BE2C (cell line): ENCODE measurements around the gene MRPL47.

Experiments used
- DNase-seq: peaks from one replicate; pipeline ENCODE4 v3.0.0-alpha.2; 2020
- H3K27me3 ChIP-seq: fragments of 250-450 bp; sonication (Bioruptor Pico); 2 replicates; pipeline ENCODE4 v1.5.1; 2020; ENCODE audit warnings: mild to moderate bottlenecking
- H3K36me3 ChIP-seq: fragments of 250-450 bp; sonication (Bioruptor Pico); 2 replicates; pipeline ENCODE4 v1.5.1; 2020; ENCODE audit warnings: mild to moderate bottlenecking
- H3K4me1 ChIP-seq: fragments of 250-450 bp; sonication (Bioruptor Pico); 2 replicates; pipeline ENCODE4 v1.5.1; 2020
- H3K4me3 ChIP-seq: 2 replicates; pipeline ENCODE4 v1.5.1; 2011; ENCODE audit warnings: low read depth, low read length
- H3K9me3 ChIP-seq: fragments of 250-450 bp; sonication (Bioruptor Pico); 2 replicates; pipeline ENCODE4 v1.5.1; 2020
- TF ChIP-seq, protein P1 (sequence below): IDR thresholded peaks from 2 replicates; pipeline ENCODE4 v1.5.1; 2012; ENCODE audit warnings: mild to moderate bottlenecking, low read depth, low read length

The MRPL47 gene

DNA sequence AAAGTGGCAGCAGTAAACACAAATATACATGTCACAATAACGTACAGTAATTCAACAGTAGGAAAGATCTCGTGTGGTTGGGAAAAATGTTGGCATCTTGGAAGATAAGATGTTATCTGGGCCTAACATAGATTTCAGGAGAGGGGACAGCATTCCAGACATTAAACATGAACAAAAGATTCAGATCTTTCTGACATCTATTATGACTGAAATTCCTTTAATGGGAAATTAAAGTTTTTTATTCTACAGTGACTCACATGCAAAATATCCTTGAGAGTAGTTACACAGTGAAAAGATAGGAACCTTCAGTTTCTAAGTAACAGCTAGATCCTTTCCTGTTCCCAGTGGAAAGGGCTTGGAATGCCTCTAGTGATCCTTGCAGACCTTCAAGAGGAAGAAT is 9.4 kb upstream of the MRPL47 start:
- peaks cover 31% of the 10 kb centered on the region for H3K36me3 ChIP-seq
- no peak for DNase-seq
- H3K4me3 ChIP-seq: no peak overlapping the region
- no peaks in the 10 kb centered on the region for H3K9me3 ChIP-seq
- TF ChIP-seq, protein P1, sequence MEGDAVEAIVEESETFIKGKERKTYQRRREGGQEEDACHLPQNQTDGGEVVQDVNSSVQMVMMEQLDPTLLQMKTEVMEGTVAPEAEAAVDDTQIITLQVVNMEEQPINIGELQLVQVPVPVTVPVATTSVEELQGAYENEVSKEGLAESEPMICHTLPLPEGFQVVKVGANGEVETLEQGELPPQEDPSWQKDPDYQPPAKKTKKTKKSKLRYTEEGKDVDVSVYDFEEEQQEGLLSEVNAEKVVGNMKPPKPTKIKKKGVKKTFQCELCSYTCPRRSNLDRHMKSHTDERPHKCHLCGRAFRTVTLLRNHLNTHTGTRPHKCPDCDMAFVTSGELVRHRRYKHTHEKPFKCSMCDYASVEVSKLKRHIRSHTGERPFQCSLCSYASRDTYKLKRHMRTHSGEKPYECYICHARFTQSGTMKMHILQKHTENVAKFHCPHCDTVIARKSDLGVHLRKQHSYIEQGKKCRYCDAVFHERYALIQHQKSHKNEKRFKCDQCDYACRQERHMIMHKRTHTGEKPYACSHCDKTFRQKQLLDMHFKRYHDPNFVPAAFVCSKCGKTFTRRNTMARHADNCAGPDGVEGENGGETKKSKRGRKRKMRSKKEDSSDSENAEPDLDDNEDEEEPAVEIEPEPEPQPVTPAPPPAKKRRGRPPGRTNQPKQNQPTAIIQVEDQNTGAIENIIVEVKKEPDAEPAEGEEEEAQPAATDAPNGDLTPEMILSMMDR: no peak
- no peaks in the 10 kb centered on the region for H3K27me3 ChIP-seq
- H3K4me1 ChIP-seq: peaks cover 17% of the 10 kb centered on the region

DNA sequence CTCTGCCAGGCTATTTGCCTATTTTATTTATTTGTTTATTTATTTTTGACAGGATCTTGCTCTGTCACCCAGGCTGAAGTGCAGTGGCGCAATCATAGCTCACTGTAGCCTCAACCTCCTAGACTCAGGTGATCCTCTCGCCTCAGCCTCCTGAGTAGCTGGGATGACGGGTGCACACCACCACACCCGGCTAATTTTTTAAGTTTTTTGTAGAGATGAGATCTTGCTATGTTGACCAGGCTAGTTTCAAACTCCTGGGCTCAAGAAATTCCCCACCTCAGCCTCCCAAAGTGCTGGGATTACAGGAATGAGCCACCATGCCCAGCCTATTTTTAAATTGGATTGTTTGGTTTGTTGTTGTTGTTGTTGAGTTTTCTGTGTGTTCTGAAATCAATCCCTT is 5.6 kb upstream of the MRPL47 start:
- TF ChIP-seq, protein P1: no peak
- no peak for DNase-seq
- Histone ChIP-seq H3K4me3 (no peak overlapping the region), H3K27me3 (no peaks in the 10 kb centered on the region), H3K4me1 (peaks cover 16% of the 10 kb centered on the region), H3K36me3 (peaks cover 10% of the 10 kb centered on the region), H3K9me3 (no peaks in the 10 kb centered on the region)

DNA sequence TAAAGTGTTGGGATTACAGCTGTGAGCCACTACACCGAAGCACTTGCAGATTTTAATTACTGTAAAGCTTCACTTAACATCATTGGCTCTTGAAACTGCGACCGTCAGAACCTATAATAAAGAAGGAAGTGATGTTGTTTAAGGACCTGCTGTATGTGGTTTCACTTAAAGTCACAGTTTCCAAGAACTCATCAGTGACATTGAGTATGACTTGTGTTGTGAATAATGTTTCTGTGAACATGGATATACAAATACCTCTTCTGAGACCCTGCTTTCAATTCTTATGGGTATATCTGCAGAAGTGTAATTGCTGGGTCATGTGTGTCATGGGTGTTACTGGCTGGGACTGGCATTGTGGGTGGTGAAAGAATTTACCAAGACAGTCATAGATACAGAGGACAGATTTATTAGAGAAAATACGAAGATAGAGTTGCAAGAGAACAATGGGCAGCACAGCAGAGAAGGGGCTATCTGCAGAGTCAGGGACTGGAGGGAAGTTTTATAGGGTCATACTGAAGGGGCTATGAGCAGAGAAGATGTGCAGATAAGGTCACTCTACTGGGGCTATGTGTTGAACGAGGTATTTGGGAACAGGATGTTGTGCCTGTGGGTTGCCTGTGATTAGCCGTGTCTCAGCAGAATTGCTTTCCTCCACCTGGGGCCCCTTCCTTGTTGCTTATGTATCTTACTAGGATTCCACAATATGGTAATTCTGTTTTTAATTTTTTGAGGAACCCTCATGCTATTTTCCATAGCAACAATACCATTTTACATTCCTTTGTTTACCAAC is 4.7 kb upstream of the MRPL47 start:
- no peak for DNase-seq
- H3K36me3 ChIP-seq: peaks cover 6% of the 10 kb centered on the region
- H3K4me3 ChIP-seq: no peak overlapping the region
- H3K27me3 ChIP-seq: no peaks in the 10 kb centered on the region
- TF ChIP-seq, protein P1: no peak
- no peaks in the 10 kb centered on the region for H3K9me3 ChIP-seq
- peaks cover 6% of the 10 kb centered on the region for H3K4me1 ChIP-seq

DNA sequence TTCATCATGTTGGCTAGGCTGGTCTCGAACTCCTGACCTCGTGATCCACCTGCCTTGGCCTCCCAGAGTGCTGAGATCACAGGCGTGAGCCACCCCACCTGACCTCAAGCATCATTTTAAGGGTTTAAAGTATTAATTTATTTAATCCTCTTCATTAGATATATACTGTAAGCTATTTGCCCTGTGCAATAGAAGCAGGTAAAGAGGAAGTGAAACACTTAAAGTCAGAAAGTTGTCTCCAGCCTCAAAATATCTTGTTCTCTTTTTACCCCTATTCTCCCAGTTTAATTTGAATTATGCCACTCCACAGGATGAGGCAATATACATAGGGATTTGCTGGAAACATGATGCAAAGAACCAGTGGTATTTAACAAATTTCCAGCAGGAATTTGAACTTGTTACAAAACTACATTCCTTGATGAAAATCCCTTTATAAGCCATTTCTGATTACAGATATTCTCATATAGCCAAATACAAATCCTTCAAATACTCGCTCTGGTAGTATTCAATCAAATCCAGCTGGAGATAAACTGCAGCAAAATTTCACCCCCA is 2.2 kb upstream of the MRPL47 start:
- H3K27me3 ChIP-seq: no peaks in the 10 kb centered on the region
- no peaks in the 10 kb centered on the region for H3K4me1 ChIP-seq
- DNase-seq: no peak
- TF ChIP-seq, protein P1: no peak
- H3K36me3 ChIP-seq: peaks cover 15% of the 10 kb centered on the region
- H3K4me3 ChIP-seq: no peak overlapping the region
- no peaks in the 10 kb centered on the region for H3K9me3 ChIP-seq

GRCh38 chr3:179603831-179604230 is 607 bp downstream of the MRPL47 start:
- Histone ChIP-seq H3K9me3 (no peaks in the 10 kb centered on the region), H3K4me1 (no peaks in the 10 kb centered on the region), H3K36me3 (peaks cover 40% of the 10 kb centered on the region), H3K27me3 (no peaks in the 10 kb centered on the region), H3K4me3 (peak overlapping the region; percentile 67)
- TF ChIP-seq, protein P1: no peak
- DNase-seq: no peak

DNA sequence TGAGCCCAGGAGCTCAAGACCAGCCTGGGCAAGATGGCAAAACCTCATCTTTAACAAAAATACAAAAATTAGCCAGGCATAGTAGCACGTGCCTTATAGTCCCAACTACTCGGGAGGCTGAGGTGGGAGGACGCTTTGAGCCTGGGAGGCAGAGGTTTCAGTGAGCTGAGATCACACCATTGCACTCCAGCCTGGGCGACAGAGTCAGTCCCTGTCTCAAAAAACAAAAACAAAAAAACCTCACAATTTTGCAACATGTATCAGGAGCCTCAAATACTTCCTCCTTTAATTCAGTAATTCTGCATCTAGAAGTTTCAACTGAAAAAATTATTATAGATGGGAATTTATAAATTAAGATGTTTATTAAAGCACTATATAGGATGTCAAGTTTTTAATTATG is 1.1 kb downstream of the MRPL47 start:
- Histone ChIP-seq H3K27me3 (no peaks in the 10 kb centered on the region), H3K9me3 (no peaks in the 10 kb centered on the region), H3K4me1 (no peaks in the 10 kb centered on the region), H3K4me3 (peak overlapping the region; percentile 67), H3K36me3 (peaks cover 45% of the 10 kb centered on the region)
- TF ChIP-seq, protein P1: no peak
- no peak for DNase-seq
